ENCODE data around the gene MTHFD2.
"Not testable (repeated sequence)": the region's sequence is repeated elsewhere in the genome, so short reads cannot be mapped to it uniquely, and the experiment has no call there.

Gene MTHFD2

DNA sequence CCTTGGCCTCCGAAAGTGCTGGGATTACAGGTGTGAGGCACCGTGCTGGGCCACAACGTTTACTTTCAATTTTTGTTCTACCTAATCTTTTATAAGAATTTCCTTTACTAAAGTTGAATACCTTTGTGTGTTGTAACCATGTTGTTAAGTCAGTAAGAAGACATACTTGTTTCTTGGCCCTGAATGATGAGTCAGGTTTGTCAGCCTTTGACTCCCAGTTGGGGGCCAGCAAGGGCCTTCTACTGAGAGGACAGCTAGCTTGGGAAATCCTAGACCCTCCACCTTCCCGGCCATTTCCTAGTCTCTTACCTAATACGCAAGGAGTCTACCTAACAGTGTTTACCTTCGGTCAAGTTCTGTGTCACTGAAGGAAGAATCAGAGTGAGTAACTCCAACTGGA is 22.7 kb downstream of the MTHFD2 start:
- no peaks in the 10 kb centered on the region for H3K27me3 ChIP-seq (ENCODE audit: insufficient read depth, low read length)
- H3K4me1 ChIP-seq (ENCODE audit: insufficient read depth, low read length): no peaks in the 10 kb centered on the region
- H3K36me3 ChIP-seq (ENCODE audit: insufficient read depth, low read depth, low read length): peaks cover 40% of the 10 kb centered on the region
- H3K9ac ChIP-seq (ENCODE audit: low read depth, low read length): no peak overlapping the region
- no peaks in the 10 kb centered on the region for H3K9me3 ChIP-seq (ENCODE audit: insufficient read depth, low read depth, low read length)
- no peak overlapping the region for H3K27ac ChIP-seq (ENCODE audit: low read length)
- H3K4me3 ChIP-seq (ENCODE audit: low read length): no peak overlapping the region

DNA sequence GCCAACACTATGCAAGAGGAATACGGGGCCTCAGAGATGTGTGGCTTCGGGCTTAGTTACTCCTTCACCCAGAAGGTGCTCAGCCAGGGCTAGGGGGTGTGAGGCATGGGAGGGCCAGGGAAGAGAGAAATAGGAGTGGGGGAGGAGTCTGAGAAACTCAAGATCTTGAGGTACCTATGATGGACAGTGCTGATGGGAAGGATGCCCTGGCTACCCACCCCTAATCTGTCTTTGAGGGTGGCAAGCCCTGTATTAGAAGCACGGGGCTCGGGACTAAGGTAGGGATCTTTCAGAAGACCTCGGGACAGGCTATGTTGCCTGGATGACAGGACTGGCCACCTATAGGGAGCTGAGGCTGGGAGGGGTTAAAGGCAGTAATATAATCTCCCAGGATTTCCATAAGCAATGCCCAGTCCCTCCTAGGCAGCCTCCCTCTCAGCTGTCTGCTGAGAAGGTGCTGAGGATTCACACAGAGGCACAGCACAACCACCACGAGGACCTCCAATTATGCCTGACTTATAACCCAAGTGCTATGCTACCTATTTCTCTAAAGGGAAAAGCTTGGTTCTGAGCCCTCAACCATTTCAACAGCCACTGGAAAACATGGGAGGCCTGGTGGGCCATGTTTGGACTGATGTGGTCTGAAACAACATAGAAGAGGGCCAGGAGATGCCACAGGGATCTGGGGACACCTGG is 23.3 kb downstream of the MTHFD2 start:
- Histone ChIP-seq H3K9me3 (ENCODE audit: insufficient read depth, low read depth, low read length) (no peaks in the 10 kb centered on the region), H3K9ac (ENCODE audit: low read depth, low read length) (no peak overlapping the region), H3K27ac (ENCODE audit: low read length) (no peak overlapping the region), H3K36me3 (ENCODE audit: insufficient read depth, low read depth, low read length) (peaks cover 33% of the 10 kb centered on the region), H3K4me3 (ENCODE audit: low read length) (no peak overlapping the region), H3K27me3 (ENCODE audit: insufficient read depth, low read length) (no peaks in the 10 kb centered on the region), H3K4me1 (ENCODE audit: insufficient read depth, low read length) (no peaks in the 10 kb centered on the region)

DNA sequence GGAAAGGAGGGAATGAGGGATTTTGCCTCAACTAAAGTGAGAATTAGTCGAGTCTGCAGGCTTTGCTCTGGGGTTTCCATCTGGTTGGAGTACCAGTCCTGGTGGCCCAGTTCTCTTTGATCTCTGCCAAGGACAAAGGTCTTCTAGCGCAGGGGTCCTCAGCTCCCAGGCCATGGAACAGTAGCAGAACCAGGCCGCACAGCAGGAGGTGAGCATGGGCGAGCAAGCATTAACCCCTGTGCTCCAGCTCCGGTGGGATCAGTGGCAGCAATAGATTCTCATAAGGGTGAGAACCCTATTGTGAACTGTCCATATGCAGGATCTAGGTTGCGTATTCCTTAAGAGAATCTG is 23.9 kb downstream of the MTHFD2 start:
- H3K36me3 ChIP-seq (ENCODE audit: insufficient read depth, low read depth, low read length): peaks cover 28% of the 10 kb centered on the region
- no peaks in the 10 kb centered on the region for H3K27me3 ChIP-seq (ENCODE audit: insufficient read depth, low read length)
- H3K4me3 ChIP-seq (ENCODE audit: low read length): no peak overlapping the region
- H3K27ac ChIP-seq (ENCODE audit: low read length): no peak overlapping the region
- H3K9me3 ChIP-seq (ENCODE audit: insufficient read depth, low read depth, low read length): no peaks in the 10 kb centered on the region
- no peaks in the 10 kb centered on the region for H3K4me1 ChIP-seq (ENCODE audit: insufficient read depth, low read length)
- no peak overlapping the region for H3K9ac ChIP-seq (ENCODE audit: low read depth, low read length)

DNA sequence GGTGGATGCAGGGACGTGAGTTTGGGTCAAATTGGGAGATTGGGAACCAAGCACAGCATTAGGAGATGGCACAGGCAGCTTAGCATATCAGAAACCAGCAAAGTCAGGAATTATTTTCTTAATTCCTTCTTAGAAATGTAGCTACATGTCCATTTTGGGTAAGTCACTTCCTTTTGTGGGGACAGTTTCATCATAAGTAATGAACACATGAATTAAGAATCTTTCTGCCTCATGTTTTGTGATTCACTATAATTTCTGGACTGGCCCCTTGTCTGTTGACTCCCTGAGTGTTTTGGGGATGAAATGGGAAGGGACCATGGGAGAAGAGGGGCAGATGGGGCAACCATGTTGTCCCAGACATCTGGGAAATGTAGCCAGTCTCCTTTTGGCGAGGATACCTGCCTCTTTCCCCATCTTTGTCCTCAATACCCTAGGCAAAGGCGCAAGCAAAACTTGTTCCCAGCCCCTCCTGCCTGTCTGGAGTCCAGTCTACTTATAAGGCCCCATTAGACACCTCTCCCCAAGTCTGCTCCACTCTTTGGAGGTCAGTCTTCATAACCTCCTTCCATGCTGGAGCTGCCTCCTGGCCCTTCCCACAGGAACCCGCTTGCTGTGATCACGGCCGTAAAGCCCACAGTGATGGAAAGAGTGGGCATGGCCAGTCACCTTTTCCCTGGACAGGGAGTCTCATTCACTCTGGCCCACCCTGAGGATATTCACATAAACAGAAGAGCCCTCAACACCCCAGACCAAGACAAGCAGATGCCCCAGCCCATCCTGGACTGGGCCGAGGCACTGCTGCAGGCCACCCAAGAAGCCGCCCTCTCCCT is 25.7 kb downstream of the MTHFD2 start:
- H3K9me3 ChIP-seq (ENCODE audit: insufficient read depth, low read depth, low read length): no peaks in the 10 kb centered on the region
- H3K27ac ChIP-seq (ENCODE audit: low read length): no peak overlapping the region
- peaks cover 9% of the 10 kb centered on the region for H3K36me3 ChIP-seq (ENCODE audit: insufficient read depth, low read depth, low read length)
- no peaks in the 10 kb centered on the region for H3K4me1 ChIP-seq (ENCODE audit: insufficient read depth, low read length)
- H3K27me3 ChIP-seq (ENCODE audit: insufficient read depth, low read length): no peaks in the 10 kb centered on the region
- H3K9ac ChIP-seq (ENCODE audit: low read depth, low read length): no peak overlapping the region
- no peak overlapping the region for H3K4me3 ChIP-seq (ENCODE audit: low read length)

DNA sequence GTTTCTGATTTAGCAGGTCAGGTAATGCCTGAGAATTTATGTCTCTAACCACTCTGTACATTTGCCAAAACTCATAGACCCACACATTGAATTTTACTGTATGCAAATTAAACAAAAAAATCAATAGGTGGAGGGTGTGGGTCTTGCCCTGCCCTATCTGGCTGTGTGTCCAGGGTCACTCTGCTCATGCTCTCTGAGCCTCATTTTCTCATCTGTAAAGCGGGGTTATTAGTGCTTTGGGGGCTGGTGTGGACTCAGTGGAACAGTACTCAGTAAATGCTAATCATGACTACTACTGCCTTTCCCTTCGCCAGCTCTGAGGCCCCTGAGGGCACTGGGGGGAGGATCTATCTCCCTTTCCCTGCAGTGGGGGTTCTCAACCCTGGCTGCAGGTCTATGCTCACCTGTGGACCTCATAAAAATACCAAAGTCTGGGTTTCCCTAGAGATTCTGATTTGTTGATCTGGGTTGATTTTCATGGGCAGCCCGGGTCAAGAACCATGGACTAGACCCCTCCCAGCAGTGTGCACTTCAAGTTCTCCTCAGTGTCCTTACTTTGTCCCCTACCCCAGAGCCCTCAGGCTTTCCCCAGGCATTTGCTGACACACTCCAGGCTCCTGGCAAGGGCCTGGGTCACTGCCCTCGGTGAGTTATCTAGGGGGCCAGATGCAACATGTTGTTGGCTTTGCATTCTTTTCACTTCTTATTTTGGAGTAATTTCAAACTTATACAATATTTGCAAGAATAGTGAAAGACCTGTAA is 27.5 kb downstream of the MTHFD2 start:
- no peaks in the 10 kb centered on the region for H3K36me3 ChIP-seq (ENCODE audit: insufficient read depth, low read depth, low read length)
- H3K4me1 ChIP-seq (ENCODE audit: insufficient read depth, low read length): no peaks in the 10 kb centered on the region
- H3K9me3 ChIP-seq (ENCODE audit: insufficient read depth, low read depth, low read length): no peaks in the 10 kb centered on the region
- no peak overlapping the region for H3K9ac ChIP-seq (ENCODE audit: low read depth, low read length)
- H3K4me3 ChIP-seq (ENCODE audit: low read length): no peak overlapping the region
- H3K27ac ChIP-seq (ENCODE audit: low read length): no peak overlapping the region
- H3K27me3 ChIP-seq (ENCODE audit: insufficient read depth, low read length): no peaks in the 10 kb centered on the region

DNA sequence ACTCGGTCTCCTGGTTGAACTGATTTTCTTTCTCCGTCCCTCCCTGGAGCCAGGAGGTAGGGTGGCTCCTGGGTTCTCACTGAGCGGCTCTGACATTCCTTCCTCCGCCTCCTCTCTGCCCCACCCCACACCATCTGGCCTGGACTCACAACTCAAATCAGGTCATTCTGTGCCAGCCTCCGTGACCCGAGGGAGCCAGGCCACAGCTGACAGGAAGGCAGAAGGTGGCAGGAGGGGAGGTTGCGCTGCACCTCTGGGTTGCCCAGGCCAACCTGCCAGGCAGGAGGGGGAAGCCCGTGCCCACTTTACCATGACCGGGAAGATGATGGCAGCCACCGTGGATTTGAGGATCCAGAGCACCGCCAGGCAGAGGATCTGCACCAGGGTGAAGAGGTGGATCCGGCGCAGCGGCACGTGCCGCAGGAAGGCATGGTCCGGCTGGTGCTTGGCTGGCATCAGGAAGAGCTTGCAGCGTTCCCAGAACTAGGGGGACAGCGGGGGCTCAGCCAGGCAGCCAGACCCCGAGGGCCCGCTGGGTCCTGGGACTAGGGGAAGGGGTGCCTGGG is 28.3 kb downstream of the MTHFD2 start:
- H3K9me3 ChIP-seq (ENCODE audit: insufficient read depth, low read depth, low read length): no peaks in the 10 kb centered on the region
- H3K27ac ChIP-seq (ENCODE audit: low read length): no peak overlapping the region
- no peaks in the 10 kb centered on the region for H3K27me3 ChIP-seq (ENCODE audit: insufficient read depth, low read length)
- H3K4me1 ChIP-seq (ENCODE audit: insufficient read depth, low read length): no peaks in the 10 kb centered on the region
- no peaks in the 10 kb centered on the region for H3K36me3 ChIP-seq (ENCODE audit: insufficient read depth, low read depth, low read length)
- H3K9ac ChIP-seq (ENCODE audit: low read depth, low read length): no peak overlapping the region
- no peak overlapping the region for H3K4me3 ChIP-seq (ENCODE audit: low read length)

DNA sequence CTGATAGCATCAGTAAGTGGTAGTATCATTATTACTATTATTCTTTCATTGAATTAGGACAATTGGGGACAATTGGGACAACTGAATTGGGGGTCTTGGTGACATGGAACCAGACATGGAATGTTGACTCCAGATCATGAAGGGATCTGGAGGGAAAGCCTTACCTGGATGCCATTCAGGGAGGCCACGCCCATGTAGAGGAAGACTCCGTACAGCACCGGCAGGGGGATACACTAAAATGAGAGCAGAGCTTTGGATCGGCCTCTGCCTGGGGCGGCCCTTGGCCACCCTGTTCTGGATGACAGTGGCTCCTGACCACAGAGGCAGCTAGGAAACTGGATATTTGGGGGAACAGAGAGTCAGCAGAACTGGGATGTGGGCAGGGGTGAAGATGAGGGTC is 29.2 kb downstream of the MTHFD2 start:
- H3K9ac ChIP-seq (ENCODE audit: low read depth, low read length): no peak overlapping the region
- H3K4me1 ChIP-seq (ENCODE audit: insufficient read depth, low read length): no peaks in the 10 kb centered on the region
- no peaks in the 10 kb centered on the region for H3K36me3 ChIP-seq (ENCODE audit: insufficient read depth, low read depth, low read length)
- H3K9me3 ChIP-seq (ENCODE audit: insufficient read depth, low read depth, low read length): no peaks in the 10 kb centered on the region
- no peak overlapping the region for H3K4me3 ChIP-seq (ENCODE audit: low read length)
- no peak overlapping the region for H3K27ac ChIP-seq (ENCODE audit: low read length)
- no peaks in the 10 kb centered on the region for H3K27me3 ChIP-seq (ENCODE audit: insufficient read depth, low read length)

DNA sequence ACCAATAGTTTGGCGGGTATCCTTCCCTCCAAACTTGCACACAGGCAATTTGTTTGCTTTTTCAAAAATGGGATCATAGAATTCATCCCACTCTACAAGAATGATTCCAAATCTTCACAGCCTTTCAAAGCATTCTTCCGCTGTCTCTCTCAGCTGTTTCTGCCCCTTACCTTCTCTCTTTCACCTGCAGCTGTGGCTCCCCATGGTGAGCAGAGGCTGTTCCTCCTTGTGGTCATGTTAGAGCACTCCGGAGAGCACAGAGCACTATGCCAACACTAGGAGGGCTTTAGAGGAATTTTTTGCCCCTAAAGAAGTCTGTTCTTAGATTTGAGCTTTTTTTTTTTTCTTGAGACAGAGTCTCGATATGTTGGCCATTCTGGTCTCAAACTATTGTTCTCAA is 30.4 kb downstream of the MTHFD2 start:
- H3K4me1 ChIP-seq (ENCODE audit: insufficient read depth, low read length): no peaks in the 10 kb centered on the region
- H3K9me3 ChIP-seq (ENCODE audit: insufficient read depth, low read depth, low read length): no peaks in the 10 kb centered on the region
- H3K27ac ChIP-seq (ENCODE audit: low read length): no peak overlapping the region

DNA sequence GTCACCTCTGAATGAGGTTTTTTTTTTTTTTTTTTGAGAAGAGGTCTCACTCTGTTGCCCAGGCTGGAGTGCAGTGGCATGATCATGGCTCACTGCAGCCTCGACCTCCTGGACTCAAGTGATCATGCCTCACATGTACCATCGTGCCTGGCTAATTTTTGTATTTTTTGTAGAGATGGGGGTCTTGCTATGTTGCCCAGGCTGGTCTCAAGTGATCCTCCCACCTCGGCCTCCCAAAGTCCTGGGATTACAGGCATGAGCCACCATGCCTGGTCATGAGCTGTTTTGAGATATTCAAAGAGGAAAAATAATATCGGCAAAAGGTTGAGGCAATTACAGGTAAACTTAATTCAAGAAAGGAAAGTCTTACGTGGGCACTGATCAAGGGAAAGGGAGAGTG is 31.4 kb downstream of the MTHFD2 start:
- H3K9me3 ChIP-seq (ENCODE audit: insufficient read depth, low read depth, low read length); H3K4me3 ChIP-seq (ENCODE audit: low read length); H3K4me1 ChIP-seq (ENCODE audit: insufficient read depth, low read length); H3K27ac ChIP-seq (ENCODE audit: low read length); H3K27me3 ChIP-seq (ENCODE audit: insufficient read depth, low read length); H3K9ac ChIP-seq (ENCODE audit: low read depth, low read length); H3K36me3 ChIP-seq (ENCODE audit: insufficient read depth, low read depth, low read length): not testable (repeated sequence)

More for the DNA sequence above, 30.4 kb downstream of the MTHFD2 start:
- Histone ChIP-seq H3K4me3 (ENCODE audit: low read length) (no peak overlapping the region), H3K36me3 (ENCODE audit: insufficient read depth, low read depth, low read length) (no peaks in the 10 kb centered on the region), H3K27me3 (ENCODE audit: insufficient read depth, low read length) (no peaks in the 10 kb centered on the region), H3K9ac (ENCODE audit: low read depth, low read length) (no peak overlapping the region)

DNA sequence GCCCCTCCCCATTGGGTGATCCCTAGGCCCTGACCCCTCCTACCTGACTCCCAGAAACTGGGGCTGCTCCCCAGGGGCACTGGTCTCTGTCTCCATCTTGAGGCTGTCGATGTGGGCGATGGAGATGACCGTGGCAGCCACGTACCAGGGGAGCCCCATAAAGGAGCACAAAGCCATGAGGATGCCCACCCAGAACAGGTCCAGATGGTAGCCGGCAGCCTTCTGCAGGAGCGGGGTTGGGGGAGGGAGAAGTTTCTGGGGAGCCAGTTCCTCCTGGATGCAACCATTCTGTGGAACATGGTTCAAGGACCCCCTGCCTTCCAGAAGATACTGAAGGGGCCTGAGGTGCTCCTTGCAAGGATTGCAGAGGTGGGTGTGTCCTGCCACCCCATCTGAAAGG is 34.0 kb downstream of the MTHFD2 start:
- no peak overlapping the region for H3K4me3 ChIP-seq (ENCODE audit: low read length)
- H3K9me3 ChIP-seq (ENCODE audit: insufficient read depth, low read depth, low read length): no peaks in the 10 kb centered on the region
- no peaks in the 10 kb centered on the region for H3K36me3 ChIP-seq (ENCODE audit: insufficient read depth, low read depth, low read length)
- no peaks in the 10 kb centered on the region for H3K27me3 ChIP-seq (ENCODE audit: insufficient read depth, low read length)
- no peaks in the 10 kb centered on the region for H3K4me1 ChIP-seq (ENCODE audit: insufficient read depth, low read length)
- H3K27ac ChIP-seq (ENCODE audit: low read length): no peak overlapping the region
- H3K9ac ChIP-seq (ENCODE audit: low read depth, low read length): no peak overlapping the region

DNA sequence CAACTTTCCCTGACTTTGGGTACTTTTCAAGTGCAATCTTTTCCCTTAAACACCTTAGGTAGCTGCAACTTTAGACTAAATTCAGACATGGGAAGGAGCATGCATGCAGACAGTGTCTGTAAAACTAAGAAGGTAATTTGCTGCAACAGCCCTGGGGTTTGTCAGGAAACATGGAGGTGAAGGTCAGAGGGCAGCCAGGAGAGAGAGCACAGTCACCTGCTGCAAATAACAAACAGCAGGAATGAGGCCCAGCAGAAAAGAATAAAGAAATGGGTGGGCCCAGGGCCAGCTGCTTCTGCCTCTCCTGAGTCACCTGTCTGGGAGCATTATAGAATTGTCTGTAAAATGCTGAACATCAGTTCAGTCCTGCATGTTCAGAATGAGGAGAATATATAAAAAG is 35.2 kb downstream of the MTHFD2 start:
- H3K36me3 ChIP-seq (ENCODE audit: insufficient read depth, low read depth, low read length): no peaks in the 10 kb centered on the region
- H3K9me3 ChIP-seq (ENCODE audit: insufficient read depth, low read depth, low read length): no peaks in the 10 kb centered on the region
- H3K4me1 ChIP-seq (ENCODE audit: insufficient read depth, low read length): no peaks in the 10 kb centered on the region
- H3K9ac ChIP-seq (ENCODE audit: low read depth, low read length): no peak overlapping the region
- H3K27ac ChIP-seq (ENCODE audit: low read length): no peak overlapping the region
- no peaks in the 10 kb centered on the region for H3K27me3 ChIP-seq (ENCODE audit: insufficient read depth, low read length)
- no peak overlapping the region for H3K4me3 ChIP-seq (ENCODE audit: low read length)

Data from iPS-20b (cell line).